Measurements from ENCODE around the gene PAGE1.

PAGE1 gene

DNA sequence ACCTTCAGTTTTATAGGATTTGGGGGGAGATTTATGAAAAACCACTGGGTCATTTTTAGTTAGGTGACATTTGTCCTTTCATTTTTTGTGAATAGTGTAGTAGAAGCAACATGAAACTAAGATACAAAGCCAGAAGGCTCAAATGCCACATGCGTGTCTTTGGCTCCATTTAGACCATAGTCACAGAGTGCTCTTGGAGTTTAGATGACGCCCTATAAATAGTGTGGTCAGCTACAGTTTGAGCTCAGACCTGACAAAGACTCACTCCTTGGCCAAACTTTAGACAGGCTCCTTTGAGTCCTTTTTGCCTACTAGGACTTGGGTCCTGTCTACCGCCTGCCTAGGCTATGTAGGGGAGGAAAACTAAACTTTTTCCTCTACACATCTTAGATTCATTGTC lies 16.8 kb upstream of the PAGE1 start:
- TF ChIP-seq, protein P1, sequence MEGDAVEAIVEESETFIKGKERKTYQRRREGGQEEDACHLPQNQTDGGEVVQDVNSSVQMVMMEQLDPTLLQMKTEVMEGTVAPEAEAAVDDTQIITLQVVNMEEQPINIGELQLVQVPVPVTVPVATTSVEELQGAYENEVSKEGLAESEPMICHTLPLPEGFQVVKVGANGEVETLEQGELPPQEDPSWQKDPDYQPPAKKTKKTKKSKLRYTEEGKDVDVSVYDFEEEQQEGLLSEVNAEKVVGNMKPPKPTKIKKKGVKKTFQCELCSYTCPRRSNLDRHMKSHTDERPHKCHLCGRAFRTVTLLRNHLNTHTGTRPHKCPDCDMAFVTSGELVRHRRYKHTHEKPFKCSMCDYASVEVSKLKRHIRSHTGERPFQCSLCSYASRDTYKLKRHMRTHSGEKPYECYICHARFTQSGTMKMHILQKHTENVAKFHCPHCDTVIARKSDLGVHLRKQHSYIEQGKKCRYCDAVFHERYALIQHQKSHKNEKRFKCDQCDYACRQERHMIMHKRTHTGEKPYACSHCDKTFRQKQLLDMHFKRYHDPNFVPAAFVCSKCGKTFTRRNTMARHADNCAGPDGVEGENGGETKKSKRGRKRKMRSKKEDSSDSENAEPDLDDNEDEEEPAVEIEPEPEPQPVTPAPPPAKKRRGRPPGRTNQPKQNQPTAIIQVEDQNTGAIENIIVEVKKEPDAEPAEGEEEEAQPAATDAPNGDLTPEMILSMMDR (IDR thresholded peaks at IDR 0.05): no peak
- no peak for TF ChIP-seq ZFX (IDR thresholded peaks at IDR 0.05; ENCODE audit: borderline replicate concordance)

DNA sequence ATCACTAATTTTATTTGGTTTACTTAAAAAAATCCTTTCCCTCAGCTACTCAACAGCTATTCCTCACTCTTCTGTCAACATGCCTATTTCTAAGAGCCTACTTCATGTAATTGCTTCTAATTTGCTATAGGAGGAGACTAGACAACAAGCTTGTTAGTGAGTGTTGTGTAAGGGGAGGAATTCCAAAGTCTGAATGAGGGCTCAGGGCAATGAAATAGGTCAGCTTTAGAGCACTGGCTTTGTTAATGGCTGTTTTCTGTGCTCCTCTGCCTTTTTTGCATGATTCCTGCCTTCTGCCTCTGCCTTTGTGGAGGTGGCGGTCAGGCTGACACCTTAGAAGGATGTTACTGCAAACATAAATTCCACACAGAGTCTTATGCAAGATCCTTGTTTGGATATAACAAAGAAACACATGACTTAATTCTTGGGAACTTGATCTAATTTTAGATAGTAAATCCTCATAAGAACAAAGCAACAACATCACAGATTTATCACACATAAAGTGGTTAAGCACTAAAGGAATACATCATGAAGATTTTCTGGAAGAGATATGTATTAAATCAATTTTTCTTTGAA lies 15.0 kb upstream of the PAGE1 start:
- no peak for TF ChIP-seq ZFX (IDR thresholded peaks at IDR 0.05; ENCODE audit: borderline replicate concordance)
- TF ChIP-seq, protein P1 (IDR thresholded peaks at IDR 0.05): no peak
- no peak overlapping the region for H3K27ac ChIP-seq

More for the DNA sequence above, 16.8 kb upstream of the PAGE1 start:
- no peak overlapping the region for H3K27ac ChIP-seq

DNA sequence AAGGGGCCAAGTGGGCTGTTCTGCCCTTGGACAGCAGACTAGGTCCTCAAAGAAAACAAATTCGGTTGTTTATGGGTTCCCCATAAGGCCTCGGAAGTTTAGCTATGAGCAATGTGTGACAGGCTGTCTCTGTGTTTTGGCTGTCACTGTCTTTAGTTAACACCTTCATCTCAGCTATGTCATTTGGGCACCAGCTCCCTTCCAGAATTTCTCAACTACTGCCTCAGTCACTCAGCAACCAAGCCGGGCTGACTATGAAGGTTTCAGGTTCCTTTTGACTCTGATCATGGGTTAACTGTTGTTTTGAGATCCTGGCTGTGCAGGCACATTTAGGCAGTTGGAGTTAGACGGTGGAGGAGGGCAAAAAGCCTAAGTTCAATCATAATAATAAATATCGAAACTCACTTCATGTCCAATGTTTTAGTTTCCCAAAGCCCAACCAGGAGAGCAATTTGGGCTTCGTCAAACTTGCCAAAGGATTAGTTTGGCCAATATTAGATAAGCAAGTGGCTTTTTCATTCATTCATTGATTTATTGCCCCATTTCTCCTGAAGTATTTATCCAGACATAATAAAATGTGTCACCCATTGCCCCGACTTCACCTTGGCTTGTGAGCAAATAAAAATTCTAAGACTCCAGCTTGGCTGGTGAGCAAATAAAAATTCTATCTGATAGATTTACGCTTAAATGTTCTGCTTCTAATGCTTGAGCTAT lies 9.1 kb upstream of the PAGE1 start:
- TF ChIP-seq ZFX (IDR thresholded peaks at IDR 0.05; ENCODE audit: borderline replicate concordance): no peak
- TF ChIP-seq, protein P1 (IDR thresholded peaks at IDR 0.05): no peak
- no peak overlapping the region for H3K27ac ChIP-seq

DNA sequence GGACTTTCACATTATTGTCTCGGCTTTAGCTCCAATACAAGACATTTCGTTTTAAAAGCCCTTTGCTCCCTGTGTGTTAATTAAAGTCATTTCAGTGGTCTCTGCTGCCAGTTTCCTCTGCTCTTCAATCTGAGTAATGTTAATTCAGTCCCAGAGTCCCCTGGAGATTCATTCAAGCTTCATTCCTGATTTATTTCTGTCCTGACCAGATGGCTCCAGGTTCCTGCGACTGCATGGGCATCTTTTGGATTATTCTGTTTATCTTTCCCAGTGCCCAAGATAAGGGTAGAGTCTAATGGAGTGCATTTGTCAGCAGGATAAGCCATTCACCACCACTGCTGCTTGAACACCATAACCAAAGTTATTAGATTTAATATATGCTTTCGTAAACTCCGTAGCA lies 6.1 kb upstream of the PAGE1 start:
- H3K27ac ChIP-seq: no peak overlapping the region
- TF ChIP-seq, protein P1 (IDR thresholded peaks at IDR 0.05): no peak
- no peak for TF ChIP-seq ZFX (IDR thresholded peaks at IDR 0.05; ENCODE audit: borderline replicate concordance)

DNA sequence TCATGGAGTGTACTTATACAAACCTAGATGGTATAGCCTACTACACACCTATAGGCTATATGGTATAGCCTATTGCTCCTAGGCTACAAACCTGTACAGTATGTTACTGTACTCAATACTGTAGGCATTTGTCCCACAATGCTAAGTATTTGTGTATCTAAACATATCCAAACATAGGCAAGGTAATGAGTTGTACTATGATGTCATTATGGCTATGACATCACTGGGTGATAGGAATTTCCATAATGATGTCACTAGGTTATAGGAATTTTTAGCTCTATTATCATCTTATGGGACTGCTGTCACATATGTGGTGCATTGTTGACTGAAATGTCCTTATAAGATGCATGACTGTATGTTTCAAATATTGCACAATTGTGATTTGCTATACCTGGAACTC lies 5.5 kb upstream of the PAGE1 start:
- H3K27ac ChIP-seq: no peak overlapping the region
- TF ChIP-seq ZFX (IDR thresholded peaks at IDR 0.05; ENCODE audit: borderline replicate concordance): no peak
- TF ChIP-seq, protein P1 (IDR thresholded peaks at IDR 0.05): no peak

DNA sequence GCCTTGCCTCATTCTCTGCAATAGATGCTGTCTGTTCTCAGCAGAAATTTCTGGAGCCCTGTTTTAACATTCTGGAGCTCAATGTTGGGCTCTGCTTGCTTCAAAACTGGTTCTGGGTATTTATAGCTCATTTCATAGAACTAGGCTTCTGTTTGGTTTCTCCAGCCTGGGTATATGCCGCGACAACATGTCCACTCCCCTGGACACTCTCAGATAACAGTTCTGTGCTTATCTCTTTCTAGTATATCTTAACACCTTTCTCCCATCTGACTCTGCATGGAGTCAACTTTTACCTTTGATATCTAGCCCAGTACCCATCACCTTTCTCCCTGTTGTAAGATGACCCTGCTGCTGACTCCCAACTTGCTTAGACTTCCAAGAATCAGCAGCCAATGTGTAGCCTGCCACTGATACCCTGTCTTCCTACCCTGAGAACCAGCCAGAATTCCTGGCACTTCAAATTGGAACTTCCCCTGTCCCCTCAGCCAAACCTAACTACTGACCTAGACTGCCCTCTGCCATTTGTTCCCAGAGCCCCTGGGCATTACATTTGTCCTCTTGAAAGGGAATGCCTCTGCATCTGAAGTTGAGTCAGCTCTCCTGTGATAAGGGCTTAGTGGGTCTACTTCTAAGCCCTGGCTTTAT lies 20.6 kb downstream of the PAGE1 start:
- TF ChIP-seq, protein P1 (IDR thresholded peaks at IDR 0.05): no peak
- TF ChIP-seq ZFX (IDR thresholded peaks at IDR 0.05; ENCODE audit: borderline replicate concordance): no peak

DNA sequence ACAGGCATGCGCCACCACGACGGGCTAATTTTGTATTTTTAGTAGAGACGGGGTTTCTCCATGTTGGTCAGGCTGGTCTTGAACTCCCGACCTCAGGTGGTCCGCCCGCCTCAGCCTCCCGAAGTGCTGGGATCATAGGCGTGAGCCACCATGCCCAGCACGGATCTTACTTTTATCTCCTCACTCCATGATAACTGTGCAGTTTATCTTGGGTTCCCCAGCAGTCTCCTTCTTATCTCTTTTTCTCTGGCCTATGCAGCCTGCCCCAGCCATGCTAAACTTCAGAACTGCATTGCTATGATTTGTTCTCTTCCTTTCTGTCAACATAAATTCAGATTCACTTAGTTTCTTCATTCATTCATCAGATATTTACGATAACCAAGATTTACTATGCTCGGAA lies 22.4 kb downstream of the PAGE1 start:
- TF ChIP-seq ZFX (IDR thresholded peaks at IDR 0.05; ENCODE audit: borderline replicate concordance): no peak
- TF ChIP-seq, protein P1 (IDR thresholded peaks at IDR 0.05): no peak
- H3K27ac ChIP-seq: no peak overlapping the region

More for the DNA sequence above, 20.6 kb downstream of the PAGE1 start:
- H3K27ac ChIP-seq: no peak overlapping the region

Data from 22Rv1 (cell line).